Hematopoietic multipotent progenitor cell treated with erythropoietin and hydrocortisone succinate and interleukin-3 and kit ligand, for 8 days (in vitro differentiated cells): ENCODE data around the gene C16orf74.

ENCODE experiments used
- DNase-seq: peaks from one replicate; pipeline ENCODE4 v3.0.0-alpha.2; 2015

The C16orf74 gene

GRCh38 chr16:85689950-85690320 lies 61.0 kb downstream of the C16orf74 start:
- DNase-seq, result no peak

GRCh38 chr16:85689285-85689949 lies 61.5 kb downstream of the C16orf74 start:
- DNase-seq, result no peak

GRCh38 chr16:85688586-85689284 lies 62.2 kb downstream of the C16orf74 start, which contains the start of gene GINS2:
GINS2 (minus strand) TSS chr16:85688954; CDS start chr16:85688898, 56 bp downstream.
- DNase-seq, result peak; percentile 90

- DNase-seq, result no peak
Measured at GRCh38 chr16:85687651-85688471, 63.0 kb downstream of the C16orf74 start.

GRCh38 chr16:85686912-85687591 lies 63.8 kb downstream of the C16orf74 start:
- DNase-seq, result peak; percentile 24

- no peak for DNase-seq
Measured at GRCh38 chr16:85685251-85685650, 65.6 kb downstream of the C16orf74 start.

- DNase-seq, result peak; percentile 52
Measured at GRCh38 chr16:85683363-85683762, 67.5 kb downstream of the C16orf74 start.

GRCh38 chr16:85682516-85682915 lies 68.4 kb downstream of the C16orf74 start:
- DNase-seq, result no peak

- DNase-seq, result no peak
Measured at GRCh38 chr16:85681255-85681654, 69.6 kb downstream of the C16orf74 start.

- DNase-seq, result no peak
Measured at GRCh38 chr16:85680352-85680944, 70.4 kb downstream of the C16orf74 start.

GRCh38 chr16:85679870-85680269 lies 71.0 kb downstream of the C16orf74 start:
- DNase-seq, result no peak

- DNase-seq, result no peak
Measured at GRCh38 chr16:85678821-85679220, 72.1 kb downstream of the C16orf74 start.

- DNase-seq, result no peak
Measured at GRCh38 chr16:85678016-85678415, 72.9 kb downstream of the C16orf74 start.

GRCh38 chr16:85677383-85677967 lies 73.4 kb downstream of the C16orf74 start:
- DNase-seq, result no peak

GRCh38 chr16:85676466-85676865 lies 74.4 kb downstream of the C16orf74 start:
- DNase-seq, result peak; percentile 64

GRCh38 chr16:85675251-85675874 lies 75.5 kb downstream of the C16orf74 start:
- peak; percentile 61 for DNase-seq

GRCh38 chr16:85674828-85675227 lies 76.1 kb downstream of the C16orf74 start:
- no peak for DNase-seq

- no peak for DNase-seq
Measured at GRCh38 chr16:85674418-85674755, 76.5 kb downstream of the C16orf74 start.

- DNase-seq, result peak; percentile 97
Measured at GRCh38 chr16:85673529-85674417, 77.1 kb downstream of the C16orf74 start.

GRCh38 chr16:85670840-85671239 lies 80.1 kb downstream of the C16orf74 start:
- no peak for DNase-seq
